ENCODE results near the gene AGAP3. TPM values are rescaled to one million over a fixed set of nuclear protein-coding genes. Genes with fewer than 3 reads are reported as not detected.

Gene AGAP3
- total RNA-seq, 1 donor from 2014 or later: 156 TPM

DNA sequence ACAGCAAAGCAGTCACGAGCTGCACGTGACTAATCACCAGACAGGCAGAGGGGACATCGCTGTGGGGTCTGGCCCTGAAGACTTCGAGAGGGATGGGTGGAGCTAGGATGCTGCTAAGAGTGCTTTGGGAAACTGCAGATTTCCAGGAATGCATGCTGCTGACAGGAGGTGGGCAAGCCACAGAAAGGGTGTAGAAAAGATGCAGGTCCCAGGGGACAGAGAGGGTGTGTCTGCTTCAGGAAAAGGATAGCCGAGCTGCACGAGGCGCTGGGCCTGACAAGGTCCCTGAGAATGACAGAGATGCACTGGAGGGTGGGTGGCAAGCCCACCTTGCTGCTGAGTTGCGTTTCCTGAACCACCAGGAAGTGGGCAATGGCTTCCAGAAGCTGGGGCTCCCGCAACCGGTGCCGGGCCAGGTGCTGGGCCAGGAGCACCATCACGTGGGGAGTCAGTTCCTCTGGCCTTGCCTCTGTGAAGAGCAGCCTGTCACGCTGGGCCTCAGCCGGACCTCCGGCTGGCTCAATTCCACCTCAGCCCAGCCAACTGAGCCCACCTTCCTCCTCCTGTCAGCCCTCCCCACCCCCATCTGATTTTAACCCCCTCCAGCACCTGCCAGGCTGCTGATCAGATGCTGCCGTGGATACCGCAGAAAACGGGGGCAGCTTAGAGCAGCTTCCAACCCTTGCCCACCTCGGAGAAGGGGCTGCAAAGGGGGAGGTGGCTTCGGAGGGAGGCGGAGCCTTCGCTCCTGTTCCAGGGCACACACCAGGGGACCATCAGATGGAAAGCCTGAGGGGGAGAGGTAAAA lies 7.8 kb upstream of the AGAP3 start:
- Histone ChIP-seq H3K4me3 (ENCODE audit: insufficient read depth, low read depth, low read length) (no peak overlapping the region), H3K36me3 (ENCODE audit: insufficient read depth, low read length) (peaks cover 15% of the 10 kb centered on the region), H3K4me1 (ENCODE audit: insufficient read depth, low read length) (peaks cover 34% of the 10 kb centered on the region), H3K9ac (ENCODE audit: low read length) (peak overlapping the region; percentile 95), H3K9me3 (ENCODE audit: insufficient read depth, low read depth, low read length) (no peaks in the 10 kb centered on the region), H3K27ac (ENCODE audit: low read depth, low read length) (no peak overlapping the region), H3K27me3 (ENCODE audit: insufficient read depth, low read length) (no peaks in the 10 kb centered on the region), H3K4me2 (ENCODE audit: low read length) (peak overlapping the region; percentile 87), H2AFZ (ENCODE audit: low read depth, low read length) (no peak overlapping the region), H4K20me1 (ENCODE audit: insufficient read depth, low read length) (peaks cover 56% of the 10 kb centered on the region), H3K79me2 (ENCODE audit: insufficient read depth, low read length) (peaks cover 44% of the 10 kb centered on the region)
- FAIRE-seq (no peak), DNase-seq (ENCODE audit: low read depth) (no peak)
- Mint-ChIP-seq H3K27me3 (ENCODE audit: low read depth, unreplicated experiment) (no peaks in the 10 kb centered on the region), H3K36me3 (ENCODE audit: low read depth, unreplicated experiment) (peaks cover 14% of the 10 kb centered on the region), H3K9me3 (ENCODE audit: unreplicated experiment) (no peaks in the 10 kb centered on the region), H3K4me1 (ENCODE audit: low read depth, unreplicated experiment) (peaks cover 20% of the 10 kb centered on the region), H3K4me3 (ENCODE audit: unreplicated experiment) (peak overlapping the region; percentile 96), H3K27ac (ENCODE audit: unreplicated experiment) (peak overlapping the region; percentile 34)
- TF ChIP-seq EZH2 (IDR thresholded peaks at IDR 0.05; ENCODE audit: insufficient read depth, low read length): no peak
- TF ChIP-seq, protein P1, sequence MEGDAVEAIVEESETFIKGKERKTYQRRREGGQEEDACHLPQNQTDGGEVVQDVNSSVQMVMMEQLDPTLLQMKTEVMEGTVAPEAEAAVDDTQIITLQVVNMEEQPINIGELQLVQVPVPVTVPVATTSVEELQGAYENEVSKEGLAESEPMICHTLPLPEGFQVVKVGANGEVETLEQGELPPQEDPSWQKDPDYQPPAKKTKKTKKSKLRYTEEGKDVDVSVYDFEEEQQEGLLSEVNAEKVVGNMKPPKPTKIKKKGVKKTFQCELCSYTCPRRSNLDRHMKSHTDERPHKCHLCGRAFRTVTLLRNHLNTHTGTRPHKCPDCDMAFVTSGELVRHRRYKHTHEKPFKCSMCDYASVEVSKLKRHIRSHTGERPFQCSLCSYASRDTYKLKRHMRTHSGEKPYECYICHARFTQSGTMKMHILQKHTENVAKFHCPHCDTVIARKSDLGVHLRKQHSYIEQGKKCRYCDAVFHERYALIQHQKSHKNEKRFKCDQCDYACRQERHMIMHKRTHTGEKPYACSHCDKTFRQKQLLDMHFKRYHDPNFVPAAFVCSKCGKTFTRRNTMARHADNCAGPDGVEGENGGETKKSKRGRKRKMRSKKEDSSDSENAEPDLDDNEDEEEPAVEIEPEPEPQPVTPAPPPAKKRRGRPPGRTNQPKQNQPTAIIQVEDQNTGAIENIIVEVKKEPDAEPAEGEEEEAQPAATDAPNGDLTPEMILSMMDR (IDR thresholded peaks at IDR 0.05; ENCODE audit: insufficient read depth, low read depth, low read length): no peak

DNA sequence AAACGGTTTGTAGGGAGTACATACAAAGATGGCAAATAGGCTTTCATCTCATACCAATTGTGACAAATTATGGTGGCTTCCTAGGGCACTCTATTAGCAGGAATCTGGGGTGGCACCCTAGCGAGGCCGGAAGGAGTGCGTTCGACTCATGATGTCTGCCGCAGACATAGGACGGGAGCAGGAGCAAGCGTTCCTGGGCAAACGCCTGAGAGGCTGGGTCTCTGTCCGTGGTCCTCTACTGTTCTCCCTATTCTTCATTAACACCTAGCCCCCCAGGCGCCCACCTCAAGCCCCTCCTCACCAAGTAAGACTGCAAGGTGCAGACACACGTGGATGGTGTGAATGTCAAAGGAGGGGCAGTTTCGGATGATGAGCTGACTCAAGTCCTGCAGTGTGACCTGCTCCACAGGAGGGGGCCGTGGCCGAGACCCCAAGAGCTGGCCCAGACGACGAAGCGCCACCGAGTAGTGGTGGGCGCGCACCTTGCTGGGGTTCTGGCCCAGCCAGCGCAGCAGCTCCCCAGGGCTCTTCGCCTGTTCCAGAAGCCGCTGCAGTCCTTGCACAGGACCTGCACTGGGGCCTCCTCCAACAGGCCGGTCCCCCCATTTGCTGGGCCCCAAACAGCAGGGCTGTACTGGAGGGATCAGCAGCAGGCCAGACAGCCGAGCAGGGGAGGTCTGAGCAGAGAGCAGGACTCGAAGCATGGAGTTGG lies 6.9 kb upstream of the AGAP3 start:
- Histone ChIP-seq H4K20me1 (ENCODE audit: insufficient read depth, low read length) (peaks cover 52% of the 10 kb centered on the region), H3K9me3 (ENCODE audit: insufficient read depth, low read depth, low read length) (no peaks in the 10 kb centered on the region), H3K9ac (ENCODE audit: low read length) (peak overlapping the region; percentile 95), H3K4me3 (ENCODE audit: insufficient read depth, low read depth, low read length) (peak overlapping the region; percentile 85), H3K27ac (ENCODE audit: low read depth, low read length) (peak overlapping the region; percentile 89), H2AFZ (ENCODE audit: low read depth, low read length) (no peak overlapping the region), H3K36me3 (ENCODE audit: insufficient read depth, low read length) (peaks cover 12% of the 10 kb centered on the region), H3K27me3 (ENCODE audit: insufficient read depth, low read length) (no peaks in the 10 kb centered on the region), H3K79me2 (ENCODE audit: insufficient read depth, low read length) (peaks cover 44% of the 10 kb centered on the region), H3K4me1 (ENCODE audit: insufficient read depth, low read length) (peaks cover 34% of the 10 kb centered on the region), H3K4me2 (ENCODE audit: low read length) (peak overlapping the region; percentile 87)
- peak overlapping the region; percentile 77 for H3K27ac Mint-ChIP-seq (ENCODE audit: unreplicated experiment)
- H3K36me3 Mint-ChIP-seq (ENCODE audit: low read depth, unreplicated experiment): peaks cover 9% of the 10 kb centered on the region
- no peak for DNase-seq (ENCODE audit: low read depth)
- H3K4me1 Mint-ChIP-seq (ENCODE audit: low read depth, unreplicated experiment): peaks cover 20% of the 10 kb centered on the region
- TF ChIP-seq, protein P1 (IDR thresholded peaks at IDR 0.05; ENCODE audit: insufficient read depth, low read depth, low read length): no peak
- TF ChIP-seq EZH2 (IDR thresholded peaks at IDR 0.05; ENCODE audit: insufficient read depth, low read length): no peak
- no peaks in the 10 kb centered on the region for H3K9me3 Mint-ChIP-seq (ENCODE audit: unreplicated experiment)
- H3K27me3 Mint-ChIP-seq (ENCODE audit: low read depth, unreplicated experiment): no peaks in the 10 kb centered on the region
- peak overlapping the region; percentile 96 for H3K4me3 Mint-ChIP-seq (ENCODE audit: unreplicated experiment)
- no peak for FAIRE-seq

Data from astrocyte (in vitro differentiated cells and primary cell).